ENCODE measurements around the gene CARNS1. TPM values are rescaled to one million over a fixed set of nuclear protein-coding genes. Genes with fewer than 3 reads are reported as not detected.

CARNS1 gene
- total and polyA plus RNA-seq, 9 of the 15 experiments (the other 6 are each of a cell fraction or from before 2014, with no cell fraction given), result 0.01 to 0.18 (median 0.06) TPM; not detected in 3

GRCh38 chr11:67396587-67397389, 18.7 kb upstream of the CARNS1 start (continued):
- TF ChIP-seq E2F4 (CRISPR knock-in tag; IDR thresholded peaks at IDR 0.05; ENCODE audit: low read depth) (no peak), POLR2G (IDR thresholded peaks at IDR 0.05; ENCODE audit: low read depth, low read length) (peak; percentile 76), ZNF41 (CRISPR knock-in tag; conservative IDR thresholded peaks at IDR 0.05) (no peak), ZKSCAN1 (IDR thresholded peaks at IDR 0.05; ENCODE audit: low read depth, low read length) (no peak), MED1 (CRISPR knock-in tag; IDR thresholded peaks at IDR 0.05; ENCODE audit: borderline replicate concordance) (no peak), MXD1 (CRISPR knock-in tag; IDR thresholded peaks at IDR 0.05; ENCODE audit: borderline replicate concordance, poor library complexity, severe bottlenecking) (no peak), ZNF384 (IDR thresholded peaks at IDR 0.05; ENCODE audit: low read depth, low read length) (no peak), SMARCC2 (IDR thresholded peaks at IDR 0.05; ENCODE audit: low read depth) (no peak), NONO (IDR thresholded peaks at IDR 0.05; ENCODE audit: low read depth in 2 of 2, low read length in 1 of 2) (no peak), ZHX1 (conservative IDR thresholded peaks at IDR 0.05; ENCODE audit: low read length) (no peak), ATF3 (IDR thresholded peaks at IDR 0.05) (no peak), ATF3 (CRISPR knock-in tag; conservative IDR thresholded peaks at IDR 0.05) (no peak), POLR2A (conservative IDR thresholded peaks at IDR 0.05) (peak; percentile 18; the same call in 1 of the 2 replicates), CREB5 (CRISPR knock-in tag; IDR thresholded peaks at IDR 0.05) (no peak)

Data from K562 (cell line).